Testis (tissue), 3 donors: ENCODE measurements around the gene SLX9. TPM values are rescaled to one million over a fixed set of nuclear protein-coding genes. Genes with fewer than 3 reads are reported as not detected.

Source experiments
- DNase-seq: peaks from one replicate; pipeline ENCODE4 v3.0.0-alpha.2; 2019
- H3K27ac ChIP-seq, 2 donors: fragments of 200-600 bp; sonication (generic); one replicate each; pipeline ENCODE4 v1.5.1; 2019
- H3K27me3 ChIP-seq: fragments of 200-600 bp; sonication (generic); one replicate; pipeline ENCODE4 v1.5.1; 2019
- H3K36me3 ChIP-seq: fragments of 200-600 bp; sonication (generic); one replicate; pipeline ENCODE4 v1.5.1; 2017; ENCODE audit warnings: low read depth; ENCODE audit errors: missing control alignments
- H3K4me1 ChIP-seq: fragments of 200-600 bp; sonication (generic); one replicate; pipeline ENCODE4 v1.5.1; 2019
- H3K4me3 ChIP-seq, 2 donors: fragments of 200-600 bp; sonication (generic); one replicate each; pipeline ENCODE4 v1.5.1; 2017 to 2019
- H3K9me3 ChIP-seq: fragments of 200-600 bp; sonication (generic); one replicate; pipeline ENCODE4 v1.5.1; 2017
- CTCF ChIP-seq, 3 experiments: fragments of 450-650 bp in 2 of 3; fragments of 200-600 bp in 1 of 3; sonication (generic) in 1 of 3; IDR thresholded peaks; one replicate each; pipeline ENCODE4 v1.5.1; 2016 to 2019; ENCODE audit warnings: antibody characterized with exemption in 3 of 3, mild to moderate bottlenecking in 2 of 3, moderate library complexity in 1 of 3
- POLR2A ChIP-seq: fragments of 450-650 bp; IDR thresholded peaks from one replicate; pipeline ENCODE4 v1.6.1; 2017; ENCODE audit warnings: antibody characterized with exemption, mild to moderate bottlenecking, moderate library complexity
- WGBS, 2 donors: methylation state at CpG; one replicate each; pipeline ENCODE4 v1.1.5; 2018; 5-methylcytosine and 5-hydroxymethylcytosine counted together
- intact Hi-C: fragments of 100-400 bp; cut with DNase I; formaldehyde crosslinking; loops from one replicate; pipeline ENCODE4 v1.15.1; 2023; ENCODE audit warnings: low total_unique reads
- polyA plus RNA-seq: library from polyadenylated mRNA; stranded (reverse); fragments of 350-450 nt; fragmentation: Illumina TruSeq; extraction: RNeasy Lipid Tissue Mini Kit (QIAGEN cat#74804); gene quantifications from one replicate; pipeline ENCODE4 v1.2.3, GENCODE V29; 2014; ENCODE audit warnings: low read depth, low replicate concordance; ENCODE audit not compliant: insufficient read depth
- total RNA-seq, 2 donors: library from RNA; depleted of rRNA; stranded (reverse); fragments of >200 nt; gene quantifications; one replicate each; pipeline ENCODE4 v1.2.3, GENCODE V29; 2016

SLX9 gene
- total and polyA plus RNA-seq, 3 donors from 2014 or later, result 30.8 to 46.2 (median 31.9) TPM

- Histone ChIP-seq H3K27ac (no peak overlapping the region), H3K4me1 (no peaks in the 10 kb centered on the region), H3K4me3 (no peak overlapping the region), H3K27me3 (no peaks in the 10 kb centered on the region), H3K9me3 (no peaks in the 10 kb centered on the region), H3K36me3 (no peaks in the 10 kb centered on the region)
- 51 to 60% methylated on average over 18 to 19 of the region's 19 CpGs for WGBS, 2 donors
- no peak for DNase-seq
- TF ChIP-seq CTCF (IDR thresholded peaks at IDR 0.05) (no peak), POLR2A (no peak)
- intact Hi-C loops, result no loop called here
These were observed 47.7 kb upstream of the SLX9 start for GRCh38 chr21:44892095-44892494.

DNA sequence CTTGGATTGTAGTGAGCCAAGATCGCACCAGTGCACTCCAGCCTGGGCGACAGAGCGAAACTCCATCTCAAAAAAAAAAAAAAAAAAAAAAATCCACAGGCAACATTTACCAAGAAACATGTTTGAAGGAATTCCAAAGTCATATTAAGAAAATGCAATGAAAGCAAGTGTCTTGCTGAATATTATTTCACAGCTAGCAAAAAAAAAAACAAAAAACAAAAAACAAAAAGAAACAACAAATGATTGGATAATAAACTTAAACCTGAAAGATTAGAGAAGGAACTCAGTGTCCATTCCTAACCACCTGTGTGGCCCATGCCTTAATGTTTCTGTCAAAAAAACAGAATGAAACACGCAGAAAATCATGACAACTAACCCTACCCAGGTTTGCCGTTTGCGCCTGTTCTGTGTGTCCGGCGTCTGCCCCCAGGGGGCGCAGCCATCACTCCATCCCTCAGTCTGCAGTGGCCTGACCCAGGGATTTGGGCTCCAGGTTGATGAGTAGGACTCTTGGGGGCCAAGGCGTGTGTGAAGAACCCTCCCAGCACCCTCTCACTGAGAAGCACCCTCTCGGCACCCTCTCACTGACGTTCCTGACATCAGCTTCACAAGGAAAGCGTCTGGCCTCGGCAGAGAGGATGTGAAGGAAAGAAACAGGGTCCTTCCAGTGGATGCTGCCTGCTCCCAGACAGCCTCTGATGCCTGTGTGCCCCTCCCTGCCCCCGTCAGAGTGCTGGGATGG is 47.1 kb upstream of the SLX9 start:
- TF ChIP-seq POLR2A, result no peak
- peak; percentile 52 to 70 (median 66) for TF ChIP-seq CTCF (IDR thresholded peaks at IDR 0.05)
- intact Hi-C loops, result no loop called here
- H3K36me3 ChIP-seq, result no peaks in the 10 kb centered on the region
- H3K4me3 ChIP-seq, result no peak overlapping the region
- DNase-seq, result peak; percentile 73
- no peaks in the 10 kb centered on the region for H3K4me1 ChIP-seq
- WGBS, 2 donors, result 51 to 69% methylated on average over 12 to 15 of the region's 15 CpGs
- H3K9me3 ChIP-seq, result no peaks in the 10 kb centered on the region
- H3K27ac ChIP-seq, result no peak overlapping the region
- no peaks in the 10 kb centered on the region for H3K27me3 ChIP-seq

DNA sequence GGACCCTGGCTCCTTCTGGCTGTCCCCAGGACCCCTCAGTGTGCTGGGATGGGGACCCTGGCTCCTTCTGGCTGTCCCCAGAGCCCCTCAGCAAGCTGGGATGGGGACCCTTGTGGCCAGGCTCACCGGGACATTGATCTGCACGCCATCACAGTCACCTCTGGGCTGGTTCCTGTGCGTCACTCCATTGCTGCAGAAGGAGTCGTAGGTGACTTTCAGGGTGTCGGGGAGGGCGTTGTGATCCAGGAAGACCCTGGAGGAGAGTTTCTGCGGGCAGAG is 46.6 kb upstream of the SLX9 start:
- Histone ChIP-seq H3K36me3 (no peaks in the 10 kb centered on the region), H3K4me1 (no peaks in the 10 kb centered on the region), H3K27ac (no peak overlapping the region), H3K27me3 (no peaks in the 10 kb centered on the region), H3K4me3 (no peak overlapping the region), H3K9me3 (no peaks in the 10 kb centered on the region)
- DNase-seq, result no peak
- 85 to 88% methylated on average over 6 to 7 of the region's 7 CpGs for WGBS, 2 donors
- intact Hi-C loops, result no loop called here
- no peak for TF ChIP-seq POLR2A
- no peak for TF ChIP-seq CTCF (IDR thresholded peaks at IDR 0.05)

DNA sequence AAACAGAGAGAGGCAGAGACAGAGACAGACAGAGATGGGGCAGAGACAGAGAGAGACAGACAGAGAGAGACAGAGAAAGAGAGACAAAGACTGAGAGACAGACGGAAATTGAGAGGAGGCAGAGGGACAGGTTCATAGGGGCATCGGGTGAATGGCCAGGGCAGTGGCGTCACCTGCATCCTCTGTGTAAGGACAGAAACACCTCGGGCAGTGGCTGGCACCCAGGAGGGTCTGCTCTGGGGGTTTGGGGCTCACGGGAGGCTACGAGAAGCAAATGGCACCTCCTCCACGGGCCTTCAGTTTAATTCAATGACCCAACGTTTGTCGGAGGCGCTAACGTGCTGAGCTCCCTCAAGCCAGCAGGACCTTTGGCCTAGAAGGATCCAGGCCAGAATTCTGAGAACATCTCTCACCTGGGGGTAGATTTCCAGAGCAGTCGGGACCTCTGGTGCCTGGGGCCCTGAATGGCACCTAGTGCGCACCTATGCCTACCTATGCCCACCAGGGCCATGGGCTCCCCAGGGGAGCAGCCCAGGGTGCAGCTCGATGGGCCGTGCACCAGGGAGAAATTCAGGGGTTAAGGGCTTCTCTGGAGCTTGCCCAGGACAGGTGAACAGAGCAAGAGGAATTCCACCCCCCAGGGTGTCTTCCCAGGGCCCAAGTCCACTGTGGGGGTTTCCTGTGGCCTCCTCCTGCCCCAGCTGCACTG is 45.7 kb upstream of the SLX9 start:
- no peaks in the 10 kb centered on the region for H3K36me3 ChIP-seq
- intact Hi-C loops, result no loop called here
- H3K27me3 ChIP-seq, result no peaks in the 10 kb centered on the region
- TF ChIP-seq POLR2A, result no peak
- no peak overlapping the region for H3K27ac ChIP-seq
- no peak overlapping the region for H3K4me3 ChIP-seq
- 83 to 93% methylated on average over 8 to 14 of the region's 15 CpGs for WGBS, 2 donors
- no peaks in the 10 kb centered on the region for H3K4me1 ChIP-seq
- DNase-seq, result no peak
- H3K9me3 ChIP-seq, result no peaks in the 10 kb centered on the region

DNA sequence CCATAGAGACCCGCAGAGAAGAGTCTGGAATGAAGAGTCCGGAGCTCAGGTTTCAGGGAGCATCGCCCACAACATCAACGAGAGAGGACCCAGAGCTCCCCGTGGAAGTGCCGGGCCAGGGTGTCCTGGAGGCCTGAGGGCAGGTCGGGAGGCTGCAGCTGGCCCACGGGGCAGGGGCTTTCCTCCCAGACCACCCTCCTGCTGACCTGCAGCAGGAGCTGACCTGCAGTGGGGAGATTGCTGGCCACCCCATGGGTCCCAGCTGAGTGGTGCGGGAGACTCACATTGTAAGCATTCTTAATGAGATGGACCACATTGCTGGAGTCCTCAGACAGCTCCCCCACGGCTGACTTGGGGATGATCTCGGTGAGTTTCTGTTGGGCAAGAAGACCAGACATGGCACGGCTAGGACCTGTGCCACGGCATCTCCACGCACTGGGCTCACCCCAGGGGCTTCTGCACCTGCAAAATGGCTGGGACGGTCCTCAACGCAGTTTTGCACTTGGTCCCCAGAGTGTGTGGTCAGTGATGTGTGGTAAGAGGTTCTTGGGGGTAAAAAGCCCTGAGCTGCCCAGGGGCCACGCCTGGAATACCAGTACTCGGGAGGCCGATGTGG is 45.0 kb upstream of the SLX9 start:
- intact Hi-C loops, result no loop called here

More for the DNA sequence above, 45.0 kb upstream of the SLX9 start:
- Histone ChIP-seq H3K27ac (no peak overlapping the region), H3K4me1 (no peaks in the 10 kb centered on the region), H3K4me3 (no peak overlapping the region), H3K36me3 (no peaks in the 10 kb centered on the region), H3K27me3 (no peaks in the 10 kb centered on the region), H3K9me3 (no peaks in the 10 kb centered on the region)
- DNase-seq, result no peak
- no peak for TF ChIP-seq CTCF (IDR thresholded peaks at IDR 0.05)
- TF ChIP-seq POLR2A, result no peak
- WGBS, 2 donors, result 81 to 92% methylated on average over 8 to 19 of the region's 19 CpGs
